BE2C (cell line): ENCODE data around the gene PHB1.

Experiments
- DNase-seq: peaks from one replicate; pipeline ENCODE4 v3.0.0-alpha.2; 2020
- H3K27me3 ChIP-seq: fragments of 250-450 bp; sonication (Bioruptor Pico); 2 replicates; pipeline ENCODE4 v1.5.1; 2020; ENCODE audit warnings: mild to moderate bottlenecking
- H3K36me3 ChIP-seq: fragments of 250-450 bp; sonication (Bioruptor Pico); 2 replicates; pipeline ENCODE4 v1.5.1; 2020; ENCODE audit warnings: mild to moderate bottlenecking
- H3K4me1 ChIP-seq: fragments of 250-450 bp; sonication (Bioruptor Pico); 2 replicates; pipeline ENCODE4 v1.5.1; 2020
- H3K4me3 ChIP-seq: 2 replicates; pipeline ENCODE4 v1.5.1; 2011; ENCODE audit warnings: low read depth, low read length
- H3K9me3 ChIP-seq: fragments of 250-450 bp; sonication (Bioruptor Pico); 2 replicates; pipeline ENCODE4 v1.5.1; 2020
- TF ChIP-seq, protein P1 (sequence below): IDR thresholded peaks from 2 replicates; pipeline ENCODE4 v1.5.1; 2012; ENCODE audit warnings: mild to moderate bottlenecking, low read depth, low read length

PHB1 gene

DNA sequence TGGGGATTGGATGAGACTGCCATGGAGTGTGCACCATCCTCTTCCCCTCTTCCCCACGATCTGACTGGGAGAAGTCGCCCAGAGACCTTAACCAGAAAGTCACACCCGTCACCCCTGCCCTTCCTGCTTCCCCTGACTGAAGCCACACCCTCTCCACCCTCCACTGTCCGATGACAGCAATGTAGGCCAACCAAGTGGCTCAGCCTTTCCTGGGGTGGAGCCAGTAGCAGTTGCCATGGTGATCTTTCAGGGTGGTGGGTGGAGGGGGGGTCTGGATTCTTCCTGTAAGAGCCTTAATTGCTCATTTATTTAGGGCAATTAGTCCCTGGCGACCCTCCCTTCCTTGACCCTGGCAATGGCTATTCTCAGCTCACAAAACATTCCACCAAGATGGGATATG lies 37.5 kb upstream of the PHB1 start:
- no peaks in the 10 kb centered on the region for H3K4me1 ChIP-seq
- DNase-seq: no peak

DNA sequence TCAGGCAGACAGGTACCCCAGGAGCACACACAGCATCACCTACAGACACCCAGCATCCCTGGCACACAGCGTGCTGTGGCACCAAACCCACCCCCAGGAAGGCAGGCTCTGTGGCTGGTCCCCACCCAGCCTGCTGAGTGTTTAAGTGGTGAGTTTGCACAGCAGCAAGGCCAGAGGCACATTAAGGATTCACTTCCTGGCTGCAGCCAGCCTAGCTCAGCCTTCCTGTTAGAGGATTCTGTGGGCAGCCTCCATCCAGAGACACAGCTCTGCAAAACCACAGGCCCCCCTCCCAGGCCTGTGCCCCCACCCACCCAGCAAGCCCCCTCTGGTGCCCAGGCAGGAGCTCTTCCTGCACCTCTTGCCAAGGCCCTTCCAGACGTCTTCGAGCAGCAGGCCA lies 36.1 kb upstream of the PHB1 start:
- TF ChIP-seq, protein P1, sequence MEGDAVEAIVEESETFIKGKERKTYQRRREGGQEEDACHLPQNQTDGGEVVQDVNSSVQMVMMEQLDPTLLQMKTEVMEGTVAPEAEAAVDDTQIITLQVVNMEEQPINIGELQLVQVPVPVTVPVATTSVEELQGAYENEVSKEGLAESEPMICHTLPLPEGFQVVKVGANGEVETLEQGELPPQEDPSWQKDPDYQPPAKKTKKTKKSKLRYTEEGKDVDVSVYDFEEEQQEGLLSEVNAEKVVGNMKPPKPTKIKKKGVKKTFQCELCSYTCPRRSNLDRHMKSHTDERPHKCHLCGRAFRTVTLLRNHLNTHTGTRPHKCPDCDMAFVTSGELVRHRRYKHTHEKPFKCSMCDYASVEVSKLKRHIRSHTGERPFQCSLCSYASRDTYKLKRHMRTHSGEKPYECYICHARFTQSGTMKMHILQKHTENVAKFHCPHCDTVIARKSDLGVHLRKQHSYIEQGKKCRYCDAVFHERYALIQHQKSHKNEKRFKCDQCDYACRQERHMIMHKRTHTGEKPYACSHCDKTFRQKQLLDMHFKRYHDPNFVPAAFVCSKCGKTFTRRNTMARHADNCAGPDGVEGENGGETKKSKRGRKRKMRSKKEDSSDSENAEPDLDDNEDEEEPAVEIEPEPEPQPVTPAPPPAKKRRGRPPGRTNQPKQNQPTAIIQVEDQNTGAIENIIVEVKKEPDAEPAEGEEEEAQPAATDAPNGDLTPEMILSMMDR: no peak
- Histone ChIP-seq H3K9me3 (no peaks in the 10 kb centered on the region), H3K4me3 (no peak overlapping the region), H3K4me1 (no peaks in the 10 kb centered on the region), H3K36me3 (no peaks in the 10 kb centered on the region), H3K27me3 (no peaks in the 10 kb centered on the region)
- DNase-seq: no peak

More for the DNA sequence above, 37.5 kb upstream of the PHB1 start:
- Histone ChIP-seq H3K4me3 (no peak overlapping the region), H3K27me3 (no peaks in the 10 kb centered on the region), H3K9me3 (no peaks in the 10 kb centered on the region), H3K36me3 (no peaks in the 10 kb centered on the region)
- TF ChIP-seq, protein P1: no peak

DNA sequence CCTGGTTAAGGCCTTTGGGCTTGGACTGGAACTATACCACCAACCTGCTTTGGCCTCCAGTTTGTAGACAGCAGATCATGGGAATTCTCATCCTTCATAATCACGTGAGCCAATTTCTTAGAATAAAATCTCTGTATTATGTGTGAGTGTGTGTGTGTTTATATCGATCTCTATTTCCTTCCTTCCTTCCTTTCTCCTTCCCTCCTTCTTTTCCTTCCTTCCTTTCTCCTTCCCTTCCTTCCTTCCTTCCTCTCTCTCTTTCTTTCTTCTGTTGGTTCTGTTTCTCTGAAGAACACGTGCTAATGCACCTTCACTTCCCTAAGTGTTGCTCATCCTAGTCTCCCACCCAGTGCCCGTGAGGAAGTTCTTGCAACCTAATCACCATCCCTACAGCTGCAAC lies 35.5 kb upstream of the PHB1 start:
- Histone ChIP-seq H3K9me3 (no peaks in the 10 kb centered on the region), H3K4me3 (no peak overlapping the region), H3K27me3 (no peaks in the 10 kb centered on the region), H3K4me1 (no peaks in the 10 kb centered on the region), H3K36me3 (no peaks in the 10 kb centered on the region)
- TF ChIP-seq, protein P1: no peak
- no peak for DNase-seq

DNA sequence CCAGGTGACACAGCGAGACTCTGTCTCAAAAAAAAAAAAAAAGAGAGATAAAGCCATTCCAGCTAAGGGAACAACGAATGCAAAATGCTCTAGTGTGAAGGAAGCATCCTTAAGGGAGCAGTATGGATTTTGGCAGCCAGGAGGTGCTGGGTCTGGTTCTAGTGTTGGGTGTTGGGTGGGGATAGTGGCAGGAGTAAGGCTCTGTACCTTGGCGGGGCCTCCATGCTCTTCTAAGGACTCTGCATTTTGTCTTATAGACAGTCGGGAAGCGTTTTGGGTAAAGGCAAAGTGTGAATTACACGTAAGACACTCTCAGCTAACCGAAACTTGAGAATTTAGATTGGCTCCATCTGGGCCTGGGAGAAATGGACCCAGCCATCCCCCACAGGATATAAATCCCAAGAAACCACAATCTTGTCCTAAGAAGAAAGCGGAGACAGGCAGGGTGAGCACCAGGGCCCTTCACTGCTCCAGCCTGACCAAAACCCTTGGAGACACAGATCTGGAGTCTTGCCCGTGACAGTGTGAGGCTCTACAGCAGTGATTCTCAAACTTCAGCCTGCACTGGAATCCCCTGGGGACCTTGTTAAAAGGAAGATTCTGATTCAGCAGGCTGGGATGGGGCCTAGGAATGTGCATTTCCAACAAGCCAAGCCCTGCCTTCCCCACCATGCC lies 33.1 kb upstream of the PHB1 start:
- Histone ChIP-seq H3K4me3 (no peak overlapping the region), H3K9me3 (no peaks in the 10 kb centered on the region), H3K4me1 (no peaks in the 10 kb centered on the region), H3K36me3 (no peaks in the 10 kb centered on the region), H3K27me3 (no peaks in the 10 kb centered on the region)
- DNase-seq: no peak
- TF ChIP-seq, protein P1: no peak

DNA sequence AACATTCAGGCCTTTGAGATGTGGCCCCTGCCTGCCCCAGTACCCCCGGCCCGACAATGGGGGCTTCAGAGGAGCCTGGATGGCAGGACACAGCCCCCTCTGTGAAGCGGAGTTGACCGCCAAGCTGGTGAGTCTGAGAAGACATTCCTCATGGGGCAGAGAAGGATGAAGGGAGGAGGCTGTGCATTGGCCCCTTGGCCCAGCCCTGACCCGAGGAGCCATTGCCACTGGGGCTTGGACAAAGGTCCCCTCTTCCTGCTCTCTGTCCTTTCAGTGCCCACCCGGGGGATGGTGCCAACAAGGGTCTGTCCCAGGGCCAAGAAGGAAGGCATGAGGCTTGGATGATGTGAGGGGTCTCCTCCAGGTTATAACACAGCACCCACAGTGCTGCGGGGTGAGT lies 30.9 kb upstream of the PHB1 start:
- no peak overlapping the region for H3K4me3 ChIP-seq
- TF ChIP-seq, protein P1: no peak

DNA sequence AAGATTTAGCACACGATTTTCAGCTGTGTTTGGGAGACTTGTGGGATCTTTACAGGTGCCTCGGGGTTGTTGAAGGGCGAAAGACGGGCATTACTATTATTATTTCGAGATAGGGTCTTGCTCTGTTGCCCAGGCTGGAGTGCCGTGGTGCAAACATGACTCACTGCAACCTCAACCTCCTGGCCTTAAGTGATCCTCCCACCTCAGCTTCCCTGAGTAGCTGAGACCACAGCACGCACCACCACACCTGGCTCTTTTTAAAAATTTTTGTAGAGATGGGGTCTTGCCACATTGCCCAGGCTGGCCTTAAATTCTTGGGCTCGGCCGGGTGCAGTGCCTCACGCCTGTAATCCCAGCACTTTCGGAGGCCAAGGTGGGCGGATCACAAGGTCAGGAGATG lies 29.7 kb upstream of the PHB1 start:
- H3K27me3 ChIP-seq: no peaks in the 10 kb centered on the region
- TF ChIP-seq, protein P1: no peak
- DNase-seq: no peak

More for the DNA sequence above, 30.9 kb upstream of the PHB1 start:
- H3K36me3 ChIP-seq: no peaks in the 10 kb centered on the region
- H3K4me1 ChIP-seq: no peaks in the 10 kb centered on the region
- H3K27me3 ChIP-seq: no peaks in the 10 kb centered on the region
- H3K9me3 ChIP-seq: no peaks in the 10 kb centered on the region
- DNase-seq: no peak

More for the DNA sequence above, 29.7 kb upstream of the PHB1 start:
- Histone ChIP-seq H3K9me3 (no peaks in the 10 kb centered on the region), H3K4me1 (no peaks in the 10 kb centered on the region), H3K36me3 (no peaks in the 10 kb centered on the region), H3K4me3 (no peak overlapping the region)
